DND-41 (cell line): ENCODE data around the gene NOC4L.

Source experiments
- ATAC-seq: fragments of 200-7000 bp; cut with Tn5 transposase; 3 replicates; pipeline ENCODE4 v1.9.1; 2021; ENCODE audit warnings: low read depth; ENCODE audit not compliant: insufficient read depth
- DNase-seq: peaks from one replicate; pipeline ENCODE4 v3.0.0-alpha.2; 2020
- H2AFZ ChIP-seq: 2 replicates; pipeline ENCODE4 v1.6.0; 2012; ENCODE audit warnings: low read depth, low read length
- H3K27ac ChIP-seq: 2 replicates; pipeline ENCODE4 v1.5.1; 2012; ENCODE audit warnings: low read length, inconsistent platforms
- H3K27me3 ChIP-seq: fragments of 200-600 bp; sonication (generic); 2 replicates; pipeline ENCODE4 v1.6.0; 2012; ENCODE audit warnings: low read length, mild to moderate bottlenecking, inconsistent platforms; ENCODE audit not compliant: insufficient read depth, poor library complexity
- H3K36me3 ChIP-seq: 2 replicates; pipeline ENCODE4 v1.5.1; 2012; ENCODE audit warnings: low read length, inconsistent platforms; ENCODE audit not compliant: insufficient read depth
- H3K4me1 ChIP-seq: 2 replicates; pipeline ENCODE4 v1.5.1; 2012; ENCODE audit warnings: mild to moderate bottlenecking, low read length; ENCODE audit not compliant: insufficient read depth
- H3K4me2 ChIP-seq: 2 replicates; pipeline ENCODE4 v1.6.0; 2012; ENCODE audit warnings: mild to moderate bottlenecking, moderate library complexity, low read length, inconsistent platforms; ENCODE audit not compliant: insufficient read depth
- H3K4me3 ChIP-seq, 2 experiments: fragments of 200-600 bp in 1 of 2; shearing (Covaris generic) in 1 of 2; 2 replicates each; pipeline ENCODE4 v1.5.1; 2012 to 2016; ENCODE audit warnings: inconsistent platforms in 2 of 2, low read length in 2 of 2, mild to moderate bottlenecking in 2 of 2, low read depth in 1 of 2, moderate library complexity in 1 of 2
- H3K79me2 ChIP-seq: 2 replicates; pipeline ENCODE4 v1.6.0; 2012; ENCODE audit warnings: low read length, inconsistent platforms; ENCODE audit not compliant: insufficient read depth
- H3K9ac ChIP-seq: 2 replicates; pipeline ENCODE4 v1.6.0; 2012; ENCODE audit warnings: low read depth, mild to moderate bottlenecking, inconsistent platforms, low read length, moderate library complexity
- H3K9me3 ChIP-seq: 2 replicates; pipeline ENCODE4 v1.5.1; 2012; ENCODE audit warnings: low read length, moderate library complexity, mild to moderate bottlenecking, inconsistent platforms; ENCODE audit not compliant: insufficient read depth, severe bottlenecking
- H4K20me1 ChIP-seq: 2 replicates; pipeline ENCODE4 v1.6.0; 2012; ENCODE audit warnings: low read length; ENCODE audit not compliant: insufficient read depth
- CTCF ChIP-seq: IDR thresholded peaks from 2 replicates; pipeline ENCODE4 v1.5.1; 2012; ENCODE audit warnings: borderline replicate concordance, low read length, moderate library complexity, mild to moderate bottlenecking; ENCODE audit not compliant: poor library complexity, severe bottlenecking; ENCODE audit errors: extremely low read depth
- EZH2 ChIP-seq: IDR thresholded peaks from 3 replicates; pipeline ENCODE4 v1.6.1; 2012; ENCODE audit warnings: borderline replicate concordance, low read depth, mild to moderate bottlenecking, moderate library complexity, low read length, inconsistent platforms; ENCODE audit not compliant: severe bottlenecking

The NOC4L gene

DNA sequence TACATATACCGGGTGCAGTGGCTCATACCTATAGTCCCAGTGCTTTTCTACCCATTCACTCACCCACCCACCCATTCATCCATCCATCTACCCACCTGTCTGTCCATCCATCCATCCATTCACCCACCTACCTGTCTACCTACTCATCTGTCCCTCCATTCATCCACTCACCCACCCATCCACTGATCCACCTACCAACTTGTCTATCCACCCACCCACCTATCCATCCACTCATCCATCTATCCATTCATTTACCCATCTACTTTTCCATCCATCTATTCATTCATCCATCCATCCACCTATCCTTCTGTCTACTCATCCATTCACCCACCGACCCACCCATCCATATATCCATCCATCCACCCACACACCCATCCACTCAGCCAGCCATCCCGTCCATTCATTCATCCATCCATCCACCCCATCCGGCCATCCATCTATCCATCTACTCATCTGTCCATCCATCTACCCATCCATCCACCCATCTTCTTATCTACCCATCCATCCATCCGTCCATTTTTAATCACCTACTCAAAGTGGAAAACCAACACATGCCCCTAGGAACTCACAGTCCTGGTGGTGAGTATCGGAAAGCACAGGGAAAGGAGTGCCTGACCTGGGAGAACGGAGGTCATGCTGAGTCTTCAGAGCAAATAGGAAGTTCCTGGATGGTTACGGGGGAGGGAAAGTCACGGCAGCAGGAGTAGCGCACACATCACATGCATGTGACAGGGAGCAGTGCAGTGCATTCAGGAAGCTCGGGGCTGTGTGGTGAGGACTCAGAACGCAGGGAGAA lies 20.1 kb upstream of the NOC4L start:
- Histone ChIP-seq H3K9me3 (peaks cover 5% of the 10 kb centered on the region), H3K4me3 (no peak overlapping the region), H2AFZ (no peak overlapping the region), H3K27ac (no peak overlapping the region), H3K27me3 (no peaks in the 10 kb centered on the region), H3K4me1 (no peaks in the 10 kb centered on the region), H3K4me2 (no peak overlapping the region), H3K36me3 (peaks cover 81% of the 10 kb centered on the region), H4K20me1 (peaks cover 2% of the 10 kb centered on the region), H3K9ac (no peak overlapping the region), H3K79me2 (no peaks in the 10 kb centered on the region)
- DNase-seq (no peak), ATAC-seq (no peak)
- TF ChIP-seq CTCF (no peak), EZH2 (no peak)

- H3K9ac ChIP-seq = no peak overlapping the region
- no peak for ATAC-seq
- H3K27ac ChIP-seq = no peak overlapping the region
- no peaks in the 10 kb centered on the region for H3K4me1 ChIP-seq
- no peaks in the 10 kb centered on the region for H3K27me3 ChIP-seq
- H2AFZ ChIP-seq = no peak overlapping the region
- no peaks in the 10 kb centered on the region for H3K79me2 ChIP-seq
- peaks cover 78% of the 10 kb centered on the region for H3K36me3 ChIP-seq
- no peak overlapping the region for H3K4me2 ChIP-seq
- no peak for DNase-seq
- no peak for TF ChIP-seq CTCF
- peaks cover 5% of the 10 kb centered on the region for H3K9me3 ChIP-seq
- peaks cover 2% of the 10 kb centered on the region; the same call in 1 of the 2 replicates for H4K20me1 ChIP-seq
- no peak overlapping the region for H3K4me3 ChIP-seq
Measured at GRCh38 chr12:132124766-132125425, 19.4 kb upstream of the NOC4L start.

DNA sequence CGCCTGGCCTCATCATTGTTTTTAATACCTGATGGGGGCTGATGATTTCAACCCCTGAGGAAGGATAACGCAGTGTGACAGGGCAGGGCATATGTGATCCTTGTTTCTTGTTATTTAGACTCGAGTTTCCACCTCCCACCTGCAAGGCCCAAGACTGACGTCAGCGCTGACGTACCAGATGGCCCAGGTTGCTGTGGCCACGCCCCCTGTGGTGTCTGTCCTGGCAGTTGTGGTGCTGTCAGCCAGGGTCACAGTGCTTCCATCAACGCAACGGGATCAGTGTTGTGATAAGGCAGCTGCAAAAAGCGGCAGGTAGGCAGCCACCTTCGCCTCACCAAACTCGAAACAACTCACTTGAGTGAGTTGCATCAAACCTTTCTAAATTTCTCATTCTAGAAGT lies 18.5 kb upstream of the NOC4L start:
- Histone ChIP-seq H3K27me3 (no peaks in the 10 kb centered on the region), H4K20me1 (peaks cover 2% of the 10 kb centered on the region; the same call in 1 of the 2 replicates), H3K4me3 (no peak overlapping the region), H3K4me2 (no peak overlapping the region), H3K36me3 (peaks cover 70% of the 10 kb centered on the region), H3K9me3 (peaks cover 5% of the 10 kb centered on the region), H3K27ac (no peak overlapping the region), H2AFZ (no peak overlapping the region), H3K79me2 (no peaks in the 10 kb centered on the region), H3K9ac (no peak overlapping the region), H3K4me1 (no peaks in the 10 kb centered on the region)
- DNase-seq = no peak
- no peak for ATAC-seq
- no peak for TF ChIP-seq CTCF
- no peak for TF ChIP-seq EZH2
